Activated naive CD8-positive, alpha-beta T cell treated with anti-CD3 and anti-CD28 coated beads, Interleukin-2, amount 10 ng/mL, durations not matched to agents 7 days and 5 days (primary cell): ENCODE results near the gene ANKRD29. TPM values are rescaled to one million over a fixed set of nuclear protein-coding genes. Genes with fewer than 3 reads are reported as not detected.
"Not testable (repeated sequence)": the region's sequence is repeated elsewhere in the genome, so short reads cannot be mapped to it uniquely, and the experiment has no call there.

ENCODE experiments used
- ATAC-seq: fragments of 150-1000 bp; cut with Tn5 transposase; one replicate; pipeline ENCODE4 v1.10.0; 2021; ENCODE audit warnings: low read depth, moderate library complexity
- POLR2A ChIA-PET: fragments of 350-600 bp; sonication (Branson Sonifier 250); formaldehyde crosslinking; loops from one replicate; lab custom pipeline; 2021; ENCODE audit warnings: antibody characterized with exemption; lab: Charles Lee
- DNase-seq: peaks from one replicate; pipeline ENCODE4 v3.0.0; 2021
- H3K27ac Mint-ChIP-seq: one replicate; pipeline ENCODE4 v1.8.0; 2022; ENCODE audit warnings: mild to moderate bottlenecking, mixed read lengths
- H3K27me3 Mint-ChIP-seq: one replicate; pipeline ENCODE4 v1.8.0; 2022; ENCODE audit warnings: mild to moderate bottlenecking, moderate library complexity, mixed read lengths
- H3K36me3 Mint-ChIP-seq: one replicate; pipeline ENCODE4 v1.8.0; 2021; ENCODE audit warnings: mild to moderate bottlenecking, mixed read lengths
- H3K4me1 Mint-ChIP-seq: one replicate; pipeline ENCODE4 v1.8.0; 2021; ENCODE audit warnings: mixed read lengths
- H3K4me3 Mint-ChIP-seq: one replicate; pipeline ENCODE4 v1.8.0; 2022; ENCODE audit warnings: mild to moderate bottlenecking, moderate library complexity, mixed read lengths
- H3K9me3 Mint-ChIP-seq: one replicate; pipeline ENCODE4 v1.8.0; 2021; ENCODE audit warnings: mixed read lengths
- total RNA-seq, 2 experiments: library from RNA; stranded (reverse); gene quantifications; one replicate each; pipeline ENCODE4 v1.2.3, GENCODE V29; 2021

ANKRD29 gene
- total RNA-seq, 2 experiments from 2014 or later = not detected

GRCh38 chr18:23573626-23574431 is 88.9 kb downstream of the ANKRD29 start:
- no peak for DNase-seq
- POLR2A ChIA-PET = interaction anchor here (0.9 to 1.3 kb wide), 2 partner anchors 12 kb away, joined by 3 read pairs; partner anchors contain the start of gene NPC1
- Mint-ChIP-seq H3K27me3 (no peaks in the 10 kb centered on the region), H3K27ac (peak overlapping the region; percentile 73), H3K4me3 (peak overlapping the region; percentile 38), H3K4me1 (peaks cover 24% of the 10 kb centered on the region), H3K9me3 (no peaks in the 10 kb centered on the region), H3K36me3 (peaks cover 26% of the 10 kb centered on the region)
- peak; percentile 65 for ATAC-seq

GRCh38 chr18:23573020-23573419 is 89.7 kb downstream of the ANKRD29 start:
- DNase-seq (no peak), ATAC-seq (no peak)
- no peaks in the 10 kb centered on the region for H3K27me3 Mint-ChIP-seq
- H3K9me3 Mint-ChIP-seq = no peaks in the 10 kb centered on the region
- POLR2A ChIA-PET = interaction anchor here (0.9 kb wide), 1 partner anchor 13 kb away, joined by 3 read pairs; no protein-coding TSS in a partner anchor
- peaks cover 21% of the 10 kb centered on the region for H3K4me1 Mint-ChIP-seq
- peaks cover 29% of the 10 kb centered on the region for H3K36me3 Mint-ChIP-seq
- H3K27ac Mint-ChIP-seq = peak overlapping the region; percentile 9
- H3K4me3 Mint-ChIP-seq = no peak overlapping the region

- H3K9me3 Mint-ChIP-seq = no peaks in the 10 kb centered on the region
- no peak for DNase-seq
- POLR2A ChIA-PET = no interaction called here
- H3K4me3 Mint-ChIP-seq = no peak overlapping the region
- no peaks in the 10 kb centered on the region for H3K27me3 Mint-ChIP-seq
- no peak for ATAC-seq
- H3K27ac Mint-ChIP-seq = no peak overlapping the region
- peaks cover 30% of the 10 kb centered on the region for H3K36me3 Mint-ChIP-seq
- H3K4me1 Mint-ChIP-seq = peaks cover 21% of the 10 kb centered on the region
Measured at GRCh38 chr18:23572570-23572969, 90.1 kb downstream of the ANKRD29 start.

GRCh38 chr18:23572012-23572411 is 90.7 kb downstream of the ANKRD29 start:
- Mint-ChIP-seq H3K27me3 (no peaks in the 10 kb centered on the region), H3K36me3 (peaks cover 33% of the 10 kb centered on the region), H3K4me3 (no peak overlapping the region), H3K4me1 (peaks cover 21% of the 10 kb centered on the region), H3K9me3 (no peaks in the 10 kb centered on the region), H3K27ac (no peak overlapping the region)
- ATAC-seq (no peak), DNase-seq (no peak)
- POLR2A ChIA-PET = no interaction called here

GRCh38 chr18:23570912-23571504 is 91.7 kb downstream of the ANKRD29 start:
- DNase-seq = no peak

DNA sequence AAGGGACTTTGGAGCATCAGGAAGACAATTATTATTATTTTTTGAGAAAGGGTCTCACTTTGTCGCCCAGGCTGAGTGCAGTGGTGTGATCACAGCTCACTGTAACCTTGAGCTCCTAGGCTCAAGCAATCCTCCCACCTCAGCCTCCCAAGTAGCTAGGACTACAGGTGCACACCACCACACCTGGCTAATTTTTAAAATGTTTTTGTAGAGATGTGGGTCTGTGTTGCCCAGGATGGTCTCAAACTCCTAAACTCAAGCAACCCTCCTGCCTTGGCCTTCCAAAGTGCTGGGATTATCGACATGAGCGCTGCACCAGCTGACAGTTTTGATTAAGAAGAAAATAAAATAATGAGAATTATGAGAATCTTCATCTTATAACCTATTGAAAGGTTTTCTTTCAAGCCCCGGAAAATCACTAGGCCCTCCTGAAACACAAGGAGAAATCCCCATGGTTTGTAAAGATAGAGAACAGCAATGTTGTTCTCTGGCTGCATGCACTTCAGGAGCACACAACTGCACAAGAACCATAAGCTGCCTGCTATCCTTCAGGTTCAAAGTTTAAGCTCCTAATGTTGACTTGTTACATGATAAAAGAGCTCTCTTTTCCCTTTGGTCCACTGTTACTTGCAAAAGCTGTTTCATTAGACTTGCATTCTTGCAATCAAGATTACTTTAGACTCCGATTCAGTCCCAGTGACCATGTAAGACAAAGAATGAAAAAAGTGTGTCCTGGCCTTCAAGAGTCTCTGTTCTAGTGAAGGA is 93.2 kb downstream of the ANKRD29 start:
- Mint-ChIP-seq H3K4me1 (peaks cover 11% of the 10 kb centered on the region), H3K36me3 (peaks cover 32% of the 10 kb centered on the region), H3K4me3 (no peak overlapping the region), H3K27ac (no peak overlapping the region), H3K27me3 (no peaks in the 10 kb centered on the region), H3K9me3 (no peaks in the 10 kb centered on the region)
- ATAC-seq = no peak
- POLR2A ChIA-PET = no interaction called here
- DNase-seq = no peak

More at GRCh38 chr18:23570912-23571504, 91.7 kb downstream of the ANKRD29 start:
- peaks cover 19% of the 10 kb centered on the region for H3K4me1 Mint-ChIP-seq
- POLR2A ChIA-PET = no interaction called here
- H3K36me3 Mint-ChIP-seq = peaks cover 34% of the 10 kb centered on the region
- H3K27me3 Mint-ChIP-seq = no peaks in the 10 kb centered on the region
- ATAC-seq = no peak
- H3K4me3 Mint-ChIP-seq = no peak overlapping the region
- no peaks in the 10 kb centered on the region for H3K9me3 Mint-ChIP-seq
- H3K27ac Mint-ChIP-seq = no peak overlapping the region

DNA sequence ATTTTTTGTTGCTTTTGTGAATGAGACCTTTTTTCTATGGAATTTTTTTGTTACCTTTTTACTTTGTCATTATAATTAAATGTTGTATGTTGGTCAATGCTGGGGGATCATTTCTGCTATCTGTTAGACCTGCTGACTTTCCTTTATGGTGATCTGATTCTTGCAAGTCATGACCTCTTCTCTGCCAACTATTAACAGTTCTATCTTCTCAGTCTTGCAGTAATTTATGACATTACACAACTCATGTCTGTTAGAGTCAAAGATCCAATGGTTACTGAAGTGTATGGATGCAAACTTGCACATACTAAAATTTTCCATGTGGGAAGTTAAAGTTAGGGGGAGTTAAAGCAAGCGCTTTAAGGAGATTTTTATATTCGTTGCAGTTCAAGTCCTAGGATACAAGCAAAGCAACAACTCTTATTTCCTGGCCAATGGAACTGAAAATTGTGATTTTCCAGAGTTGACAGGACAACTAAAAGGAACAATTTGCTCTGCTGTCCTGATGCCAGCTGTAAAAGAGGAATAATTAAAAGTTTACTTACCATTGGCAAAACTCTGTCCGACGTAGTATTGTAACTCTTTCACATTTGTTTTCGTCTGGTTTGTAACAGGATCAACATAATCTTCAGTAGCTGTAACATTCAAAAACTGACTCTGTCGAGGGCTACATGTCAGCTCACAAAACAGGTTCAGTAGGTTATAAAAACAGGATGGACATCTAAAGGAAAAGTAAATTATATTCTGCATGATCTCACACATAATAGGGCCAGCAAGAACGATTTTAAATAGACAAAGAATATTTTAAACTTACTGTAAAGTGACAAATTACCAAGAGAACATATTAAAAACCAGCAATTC is 94.2 kb downstream of the ANKRD29 start:
- Mint-ChIP-seq H3K4me3 (no peak overlapping the region), H3K27me3 (no peaks in the 10 kb centered on the region), H3K9me3 (no peaks in the 10 kb centered on the region), H3K36me3 (peaks cover 34% of the 10 kb centered on the region), H3K4me1 (peaks cover 5% of the 10 kb centered on the region), H3K27ac (no peak overlapping the region)
- POLR2A ChIA-PET = no interaction called here
- ATAC-seq = no peak
- DNase-seq = no peak

DNA sequence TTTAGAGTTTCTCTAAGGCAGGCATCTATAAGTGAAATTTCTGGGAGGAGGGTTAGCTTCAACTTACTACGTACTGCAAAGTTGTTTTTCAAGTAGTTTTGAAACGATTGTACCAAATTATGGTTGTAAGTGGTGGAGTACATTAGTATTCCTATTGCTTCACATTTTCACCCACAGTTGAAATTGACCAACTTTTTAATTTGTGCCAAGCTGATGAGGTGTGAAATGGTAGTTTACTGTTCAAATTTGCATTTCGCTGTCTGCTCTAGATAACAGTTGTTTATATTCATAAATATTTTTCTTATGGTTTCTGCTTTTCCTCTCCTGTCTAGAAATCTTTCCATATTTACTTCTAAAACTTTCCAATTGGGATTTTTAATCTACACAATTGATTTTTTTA is 95.0 kb downstream of the ANKRD29 start:
- DNase-seq = no peak
- Mint-ChIP-seq H3K27ac (no peak overlapping the region), H3K4me1 (peaks cover 3% of the 10 kb centered on the region), H3K27me3 (no peaks in the 10 kb centered on the region), H3K4me3 (no peak overlapping the region), H3K36me3 (peaks cover 34% of the 10 kb centered on the region), H3K9me3 (no peaks in the 10 kb centered on the region)
- POLR2A ChIA-PET = no interaction called here
- no peak for ATAC-seq

DNA sequence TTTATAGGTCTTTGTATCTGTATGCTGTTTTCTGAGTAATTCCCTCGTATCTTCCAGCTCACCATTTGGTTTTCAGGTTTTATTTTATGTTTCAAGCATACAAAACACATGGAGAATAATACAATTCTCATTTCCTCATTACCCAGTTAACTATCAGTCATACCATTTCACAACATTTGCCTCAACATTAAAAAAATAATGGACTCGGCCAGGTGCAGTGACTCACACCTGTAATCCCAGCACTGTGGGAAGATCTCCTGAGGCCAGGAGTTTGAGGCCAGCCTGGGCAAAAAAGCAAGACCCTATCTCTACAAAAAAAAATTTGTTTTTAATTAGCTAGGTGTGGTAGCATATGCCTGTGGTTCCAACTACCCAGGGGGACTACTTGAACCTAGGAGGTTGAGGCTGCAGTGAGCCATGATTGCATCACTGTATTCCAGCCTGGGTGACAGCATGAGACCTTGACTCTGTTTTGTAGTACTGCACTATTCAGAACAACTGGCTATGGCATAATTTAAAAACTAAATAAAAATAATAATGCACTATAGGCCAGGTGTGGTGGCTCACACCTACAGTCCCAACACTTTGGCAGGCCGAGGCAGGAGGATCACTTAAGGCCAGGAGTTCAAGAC is 96.7 kb downstream of the ANKRD29 start:
- ATAC-seq = no peak
- H3K27ac Mint-ChIP-seq = no peak overlapping the region
- peaks cover 38% of the 10 kb centered on the region for H3K36me3 Mint-ChIP-seq
- H3K9me3 Mint-ChIP-seq = no peaks in the 10 kb centered on the region
- POLR2A ChIA-PET = no interaction called here
- H3K4me1 Mint-ChIP-seq = peaks cover 3% of the 10 kb centered on the region
- no peaks in the 10 kb centered on the region for H3K27me3 Mint-ChIP-seq
- no peak for DNase-seq
- H3K4me3 Mint-ChIP-seq = no peak overlapping the region

DNA sequence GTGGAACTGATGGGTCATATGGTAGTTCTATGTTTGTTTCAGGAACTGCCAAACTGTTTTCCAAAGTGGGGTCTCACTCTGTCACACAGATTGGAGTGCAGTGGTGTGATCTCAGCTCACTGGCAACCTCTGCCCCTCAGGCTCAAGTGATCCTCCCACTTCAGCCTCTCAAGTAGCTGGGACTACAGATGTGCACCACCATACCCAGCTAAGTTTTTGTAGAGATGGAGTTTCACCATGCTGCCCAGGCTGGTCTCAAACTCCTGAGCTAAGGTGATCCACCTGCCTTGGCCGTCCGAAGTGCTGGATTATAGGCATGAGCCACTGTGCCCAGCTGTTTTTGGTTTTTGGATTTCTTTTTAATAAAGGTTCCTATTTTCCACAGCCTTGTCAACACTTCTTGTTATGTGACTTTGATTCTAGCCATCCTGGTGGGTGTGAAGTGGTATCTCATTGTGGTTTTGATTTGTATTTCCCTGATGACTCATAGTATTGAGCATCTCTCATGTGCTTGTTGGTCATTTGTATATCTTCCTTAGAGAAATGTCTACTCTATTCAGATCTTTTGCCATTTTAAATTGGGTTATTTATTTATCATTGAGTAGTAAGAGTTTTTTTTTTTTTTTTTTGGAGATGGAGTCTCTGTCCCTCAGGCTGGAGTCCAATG is 99.2 kb downstream of the ANKRD29 start:
- POLR2A ChIA-PET = interaction anchor here (0.9 kb wide), 1 partner anchor 27 kb away, joined by 3 read pairs; no protein-coding TSS in a partner anchor
- Mint-ChIP-seq H3K27ac (no peak overlapping the region), H3K9me3 (no peaks in the 10 kb centered on the region), H3K4me3 (no peak overlapping the region), H3K4me1 (peaks cover 3% of the 10 kb centered on the region), H3K27me3 (no peaks in the 10 kb centered on the region), H3K36me3 (peaks cover 32% of the 10 kb centered on the region)
- ATAC-seq = peak; percentile 72
- DNase-seq = no peak

DNA sequence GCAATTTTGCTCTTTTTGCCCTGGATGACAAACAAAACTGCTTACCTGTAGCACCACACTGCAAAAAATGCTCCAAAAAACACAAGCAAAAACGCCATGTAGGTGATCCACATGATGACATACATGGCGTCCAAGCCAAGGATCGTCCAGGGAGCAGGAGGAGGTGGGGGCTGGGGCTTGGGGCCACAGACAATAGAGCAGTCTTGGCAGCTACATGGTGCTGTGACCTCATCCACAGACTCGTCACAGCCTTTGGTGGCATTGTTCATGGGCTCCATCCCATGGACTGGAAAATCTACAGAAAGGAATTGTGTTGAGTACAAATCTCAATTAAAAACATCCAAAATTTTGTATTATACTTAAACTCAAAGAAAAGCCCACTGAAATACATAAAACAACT is 102.5 kb downstream of the ANKRD29 start:
- DNase-seq (no peak), ATAC-seq (no peak)
- Mint-ChIP-seq H3K9me3 (no peaks in the 10 kb centered on the region), H3K36me3 (peaks cover 36% of the 10 kb centered on the region), H3K4me3 (no peak overlapping the region), H3K27ac (no peak overlapping the region), H3K4me1 (peaks cover 3% of the 10 kb centered on the region), H3K27me3 (no peaks in the 10 kb centered on the region)
- POLR2A ChIA-PET = no interaction called here

DNA sequence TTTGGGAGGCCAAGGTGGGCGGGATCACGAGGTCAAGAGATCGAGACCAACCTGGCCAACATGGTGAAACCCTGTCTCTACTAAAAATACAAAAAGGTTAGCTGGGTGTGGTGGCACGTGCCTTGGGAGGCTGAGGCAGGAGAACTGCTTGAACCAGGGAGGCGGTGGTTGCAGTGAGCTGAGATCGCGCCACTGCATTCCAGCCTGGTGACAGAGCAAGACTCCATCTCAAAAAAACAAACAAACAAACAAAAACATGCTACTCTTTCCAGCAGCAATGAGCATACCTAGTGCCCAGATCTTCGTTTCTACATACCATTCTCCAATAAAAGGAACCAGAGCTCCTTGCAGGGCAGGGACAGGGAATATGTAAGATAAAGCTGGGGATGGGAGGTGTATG is 105.2 kb downstream of the ANKRD29 start:
- ATAC-seq, DNase-seq, H3K9me3 Mint-ChIP-seq, H3K27ac Mint-ChIP-seq, H3K4me3 Mint-ChIP-seq, H3K27me3 Mint-ChIP-seq, H3K4me1 Mint-ChIP-seq, POLR2A ChIA-PET: not testable (repeated sequence)
- H3K36me3 Mint-ChIP-seq = peaks cover 36% of the 10 kb centered on the region
